Ovary (tissue), 9 donors: ENCODE data around the gene RAD21L1. TPM values are rescaled to one million over a fixed set of nuclear protein-coding genes. Genes with fewer than 3 reads are reported as not detected.

ENCODE experiments used
- DNase-seq, 5 donors: peaks; one replicate each; pipeline ENCODE4 v3.0.0-alpha.2; 2019 to 2020
- H3K27ac ChIP-seq, 2 donors: fragments of 200-600 bp; one replicate each; pipeline versions ENCODE4 v1.5.1 to v1.8.0; 2019 to 2022
- H3K27me3 ChIP-seq: fragments of 200-600 bp; one replicate; pipeline ENCODE4 v1.8.0; 2022
- H3K36me3 ChIP-seq: fragments of 200-600 bp; sonication (generic); one replicate; pipeline ENCODE4 v1.5.1; 2019
- H3K4me1 ChIP-seq: one replicate; pipeline ENCODE4 v1.8.1; 2013; ENCODE audit warnings: mild to moderate bottlenecking, moderate library complexity; ENCODE audit not compliant: insufficient read depth
- H3K4me3 ChIP-seq: fragments of 200-600 bp; sonication (generic); one replicate; pipeline ENCODE4 v1.5.1; 2017
- H3K9me3 ChIP-seq, 2 donors: fragments of 200-600 bp in 1 of 2; sonication (generic) in 1 of 2; one replicate each; pipeline versions ENCODE4 v1.5.1 to v1.8.1; 2013 to 2019; ENCODE audit warnings: mild to moderate bottlenecking in 1 of 2, moderate library complexity in 1 of 2
- CTCF ChIP-seq, 3 donors: fragments of 450-650 bp in 2 of 3; fragments of 200-600 bp in 1 of 3; IDR thresholded peaks; one replicate each; pipeline versions ENCODE4 v1.5.1 to v1.8.0; 2016 to 2022; ENCODE audit warnings: antibody characterized with exemption in 3 of 3, mild to moderate bottlenecking in 1 of 3
- EP300 ChIP-seq: sonication (generic); formaldehyde crosslinking; IDR thresholded peaks from one replicate; pipeline ENCODE4 v1.6.1; 2017; ENCODE audit warnings: antibody characterized with exemption
- POLR2A ChIP-seq: fragments of 450-650 bp; IDR thresholded peaks from one replicate; pipeline ENCODE4 v1.6.1; 2017; ENCODE audit warnings: antibody characterized with exemption, mild to moderate bottlenecking, moderate library complexity
- WGBS, 3 donors: extraction: QIAGEN DNeasy Blood & Tissue Kit in 1 of 3; methylation state at CpG; one replicate each; pipeline versions ENCODE4 v1.1.5 to v1.1.7; 2013 to 2017; 5-methylcytosine and 5-hydroxymethylcytosine counted together
- intact Hi-C, 4 donors: fragments of 100-400 bp; cut with DNase I; formaldehyde crosslinking; loops; one replicate each; pipeline versions ENCODE4 v1.11.0 to v1.15.1; 2022 to 2023
- polyA plus RNA-seq, 2 donors: library from polyadenylated mRNA; stranded (reverse); fragments of 200-250 nt in 1 of 2; fragments of 350-450 nt in 1 of 2; fragmentation: Illumina TruSeq in 1 of 2; extraction: RNeasy Lipid Tissue Mini Kit (QIAGEN cat#74804) in 1 of 2; gene quantifications; one replicate each; pipeline ENCODE4 v1.2.3, GENCODE V29; 2013 to 2014
- total RNA-seq, 7 donors: library from RNA; depleted of rRNA in 2 of 7; stranded (reverse); fragments of >200 nt in 2 of 7; fragmentation: NEBNext Ultra II Directional in 3 of 7; extraction: Animal tissue kit (Norgen Biotek cat#: 25700) in 3 of 7; gene quantifications; one replicate each; pipeline versions ENCODE4 v1.1.0 to v1.2.4, GENCODE V29; 2016 to 2023
- donor health status: DM: no; HTN: no; CAD: no; lungs with moderate emphysema.
- donor health status: DM: no; HTN: no; CAD: no.
- donor health status: Bipolar disorder and iron deficiency.
- donor health status: DM: yes; HTN: yes; CAD: no.
- donor health status: DM: no; HTN: no; CAD: no.
- donor health status: DM: yes; HTN: yes; CAD: no.

RAD21L1 gene
- total and polyA plus RNA-seq, 9 donors: not detected

- no peak for DNase-seq
- intact Hi-C loops: no loop called here
- Histone ChIP-seq H3K36me3 (no peaks in the 10 kb centered on the region), H3K9me3 (no peaks in the 10 kb centered on the region), H3K4me1 (no peaks in the 10 kb centered on the region), H3K27me3 (no peaks in the 10 kb centered on the region), H3K27ac (no peak overlapping the region), H3K4me3 (no peak overlapping the region)
- no peak for TF ChIP-seq POLR2A
- no peak for TF ChIP-seq EP300
- no peak for TF ChIP-seq CTCF (IDR thresholded peaks at IDR 0.05)
- 68 to 73% (median 69%) methylated on average over 1 of the region's 1 CpG for WGBS, 3 donors
These were observed 36.0 kb upstream of the RAD21L1 start for GRCh38 chr20:1189827-1190226.

GRCh38 chr20:1190847-1191246 is 35.0 kb upstream of the RAD21L1 start:
- Histone ChIP-seq H3K27me3 (no peaks in the 10 kb centered on the region), H3K27ac (no peak overlapping the region), H3K36me3 (no peaks in the 10 kb centered on the region), H3K9me3 (no peaks in the 10 kb centered on the region), H3K4me3 (no peak overlapping the region), H3K4me1 (no peaks in the 10 kb centered on the region)
- intact Hi-C loops: no loop called here
- 72 to 79% (median 75%) methylated on average over 3 of the region's 3 CpGs for WGBS, 3 donors
- no peak for DNase-seq
- no peak for TF ChIP-seq CTCF (IDR thresholded peaks at IDR 0.05)
- no peak for TF ChIP-seq EP300
- no peak for TF ChIP-seq POLR2A

GRCh38 chr20:1191299-1191698 is 34.5 kb upstream of the RAD21L1 start:
- TF ChIP-seq POLR2A (no peak), CTCF (IDR thresholded peaks at IDR 0.05) (no peak), EP300 (no peak)
- Histone ChIP-seq H3K4me1 (no peaks in the 10 kb centered on the region), H3K4me3 (no peak overlapping the region), H3K27ac (no peak overlapping the region), H3K27me3 (no peaks in the 10 kb centered on the region), H3K36me3 (no peaks in the 10 kb centered on the region), H3K9me3 (no peaks in the 10 kb centered on the region)
- 64 to 74% (median 68%) methylated on average over 3 of the region's 3 CpGs for WGBS, 3 donors
- intact Hi-C loops: no loop called here
- DNase-seq: no peak

GRCh38 chr20:1195226-1195625 is 30.6 kb upstream of the RAD21L1 start:
- no peak for TF ChIP-seq POLR2A
- no peak for TF ChIP-seq CTCF (IDR thresholded peaks at IDR 0.05)
- no peak for TF ChIP-seq EP300
- intact Hi-C loops: no loop called here
- no peaks in the 10 kb centered on the region for H3K36me3 ChIP-seq
- H3K4me3 ChIP-seq: no peak overlapping the region
- no peak for DNase-seq
- H3K27ac ChIP-seq: no peak overlapping the region
- H3K4me1 ChIP-seq: no peaks in the 10 kb centered on the region
- no peaks in the 10 kb centered on the region for H3K9me3 ChIP-seq
- H3K27me3 ChIP-seq: no peaks in the 10 kb centered on the region
- WGBS, 3 donors: 82 to 90% (median 89%) methylated on average over 1 of the region's 1 CpG

- Histone ChIP-seq H3K9me3 (no peaks in the 10 kb centered on the region), H3K27me3 (no peaks in the 10 kb centered on the region), H3K36me3 (no peaks in the 10 kb centered on the region), H3K27ac (no peak overlapping the region), H3K4me3 (no peak overlapping the region), H3K4me1 (no peaks in the 10 kb centered on the region)
- intact Hi-C loops: no loop called here
- TF ChIP-seq CTCF (IDR thresholded peaks at IDR 0.05) (no peak), POLR2A (no peak), EP300 (no peak)
- 83 to 92% (median 86%) methylated on average over 2 of the region's 2 CpGs for WGBS, 3 donors
- no peak for DNase-seq
These were observed 29.2 kb upstream of the RAD21L1 start for GRCh38 chr20:1196634-1197033.
